MCF 10A (cell line): ENCODE data around the gene ARCN1. TPM values are rescaled to one million over a fixed set of nuclear protein-coding genes. Genes with fewer than 3 reads are reported as not detected.

Source experiments
- BruUV-seq: library from RNA; stranded (reverse); fragments of 400-500 nt; replicated peaks from 2 replicates; lab custom pipeline; 2021; lab: Mats Ljungman, UMichigan
- CTCF ChIA-PET: fragments of 300-600 bp; sonication (Branson Sonifier 250); formaldehyde crosslinking; extraction: SDS; loops from one replicate; lab custom pipeline; 2021; ENCODE audit warnings: antibody characterized with exemption, inconsistent platforms; lab: Yijun Ruan, JAX
- POLR2A ChIA-PET: fragments of 300-600, 350-650 bp; sonication (Branson Sonifier 250); formaldehyde crosslinking; extraction: SDS; loops from one replicate; lab custom pipeline; 2020; ENCODE audit warnings: antibody characterized with exemption, inconsistent platforms; lab: Yijun Ruan, JAX
- DNase-seq: peaks from one replicate; pipeline ENCODE4 v3.0.0-alpha.2; 2018; ENCODE audit not compliant: unreplicated experiment
- H3K27ac Mint-ChIP-seq: one replicate; pipeline ENCODE4 v1.8.0; 2022; ENCODE audit warnings: mild to moderate bottlenecking, low read depth, mixed read lengths; ENCODE audit not compliant: unreplicated experiment
- H3K27me3 Mint-ChIP-seq: one replicate; pipeline ENCODE4 v1.8.0; 2022; ENCODE audit warnings: mixed read lengths; ENCODE audit not compliant: insufficient read depth, unreplicated experiment
- H3K36me3 Mint-ChIP-seq: one replicate; pipeline ENCODE4 v1.8.0; 2022; ENCODE audit warnings: mild to moderate bottlenecking, moderate library complexity, mixed read lengths; ENCODE audit not compliant: insufficient read depth, unreplicated experiment
- H3K4me1 Mint-ChIP-seq: one replicate; pipeline ENCODE4 v1.8.0; 2022; ENCODE audit warnings: mixed read lengths; ENCODE audit not compliant: insufficient read depth, unreplicated experiment
- H3K4me3 Mint-ChIP-seq: one replicate; pipeline ENCODE4 v1.8.0; 2022; ENCODE audit warnings: mild to moderate bottlenecking, moderate library complexity, mixed read lengths; ENCODE audit not compliant: unreplicated experiment
- H3K9me3 Mint-ChIP-seq: one replicate; pipeline ENCODE4 v1.8.0; 2022; ENCODE audit warnings: mixed read lengths; ENCODE audit not compliant: unreplicated experiment
- intact Hi-C: fragments of 100-400 bp; cut with micrococcal nuclease; formaldehyde crosslinking; loops from 2 replicates; pipeline ENCODE4 v1.14.1; 2022
- total RNA-seq: library from RNA; stranded (reverse); gene quantifications from 2 replicates; pipeline ENCODE4 v1.2.3, GENCODE V29; 2022
- TF ChIP-seq, protein P1 (sequence below): fragments of 200-600 bp; IDR thresholded peaks from one replicate; pipeline ENCODE4 v1.8.0; 2022; ENCODE audit warnings: antibody characterized with exemption, mild to moderate bottlenecking; ENCODE audit not compliant: unreplicated experiment

The ARCN1 gene
- total RNA-seq, 1 experiment from 2014 or later = 164 TPM

- peak; percentile 54 for DNase-seq
- TF ChIP-seq, protein P1, sequence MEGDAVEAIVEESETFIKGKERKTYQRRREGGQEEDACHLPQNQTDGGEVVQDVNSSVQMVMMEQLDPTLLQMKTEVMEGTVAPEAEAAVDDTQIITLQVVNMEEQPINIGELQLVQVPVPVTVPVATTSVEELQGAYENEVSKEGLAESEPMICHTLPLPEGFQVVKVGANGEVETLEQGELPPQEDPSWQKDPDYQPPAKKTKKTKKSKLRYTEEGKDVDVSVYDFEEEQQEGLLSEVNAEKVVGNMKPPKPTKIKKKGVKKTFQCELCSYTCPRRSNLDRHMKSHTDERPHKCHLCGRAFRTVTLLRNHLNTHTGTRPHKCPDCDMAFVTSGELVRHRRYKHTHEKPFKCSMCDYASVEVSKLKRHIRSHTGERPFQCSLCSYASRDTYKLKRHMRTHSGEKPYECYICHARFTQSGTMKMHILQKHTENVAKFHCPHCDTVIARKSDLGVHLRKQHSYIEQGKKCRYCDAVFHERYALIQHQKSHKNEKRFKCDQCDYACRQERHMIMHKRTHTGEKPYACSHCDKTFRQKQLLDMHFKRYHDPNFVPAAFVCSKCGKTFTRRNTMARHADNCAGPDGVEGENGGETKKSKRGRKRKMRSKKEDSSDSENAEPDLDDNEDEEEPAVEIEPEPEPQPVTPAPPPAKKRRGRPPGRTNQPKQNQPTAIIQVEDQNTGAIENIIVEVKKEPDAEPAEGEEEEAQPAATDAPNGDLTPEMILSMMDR = peak; percentile 50
- Mint-ChIP-seq H3K27me3 (no peaks in the 10 kb centered on the region), H3K27ac (no peak overlapping the region), H3K9me3 (no peaks in the 10 kb centered on the region), H3K4me1 (peaks cover 9% of the 10 kb centered on the region), H3K36me3 (peaks cover 43% of the 10 kb centered on the region), H3K4me3 (no peak overlapping the region)
- intact Hi-C loops = loop anchor here (1.0 kb wide), 1 partner anchor 33 kb away; the partner anchor contains the start of gene PHLDB1
- no TSS peak for BruUV-seq
- POLR2A ChIA-PET = interaction anchor here (0.6 to 8.7 kb wide), 5 partner anchors 12 to 254 kb away, joined by 3 to 132 read pairs (median 3); no protein-coding TSS in a partner anchor
- CTCF ChIA-PET = interaction anchor here (0.6 to 3.3 kb wide), 18 partner anchors 9 to 1053 kb away, joined by 3 to 39 read pairs (median 4); no protein-coding TSS in a partner anchor
These were observed 68.3 kb downstream of the ARCN1 start for GRCh38 chr11:118640332-118641154.

DNA sequence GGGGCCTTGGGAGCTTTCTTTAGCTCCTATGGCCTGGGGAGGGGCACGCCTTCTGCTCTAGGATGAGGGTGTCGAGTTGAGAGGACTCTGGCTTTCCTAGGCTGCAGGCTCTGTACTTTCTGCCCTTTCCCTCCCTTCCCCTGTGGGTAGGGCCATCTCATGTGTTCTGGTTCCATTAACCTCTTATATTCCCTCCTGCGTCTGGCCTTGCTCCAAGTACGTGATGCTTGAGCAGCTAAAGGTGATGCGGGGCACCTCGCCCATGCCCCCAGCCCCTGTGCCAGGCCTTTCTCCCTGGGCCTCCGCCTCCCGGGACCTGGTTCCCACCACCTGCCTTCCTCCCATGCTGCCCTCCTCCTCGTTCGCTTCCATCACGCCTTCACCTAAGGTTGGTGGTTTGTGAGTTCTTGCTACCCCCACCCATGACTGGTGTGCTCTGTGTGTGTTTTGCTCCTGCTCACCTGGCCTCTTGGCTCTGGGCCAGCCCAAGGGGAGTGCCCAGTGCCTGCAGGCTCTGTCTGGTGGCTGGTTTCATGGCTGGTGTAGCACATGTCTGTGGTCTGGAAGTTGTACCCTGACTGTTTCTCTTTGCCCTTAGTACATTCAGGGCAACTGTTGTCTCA lies 69.3 kb downstream of the ARCN1 start:
- Mint-ChIP-seq H3K27ac (no peak overlapping the region), H3K4me3 (no peak overlapping the region), H3K9me3 (no peaks in the 10 kb centered on the region), H3K36me3 (peaks cover 46% of the 10 kb centered on the region), H3K4me1 (peaks cover 9% of the 10 kb centered on the region), H3K27me3 (no peaks in the 10 kb centered on the region)
- DNase-seq = peak; percentile 55
- TF ChIP-seq, protein P1 = no peak
- intact Hi-C loops = no loop called here
- BruUV-seq = no TSS peak
- ChIA-PET POLR2A (interaction anchor here (0.8 kb wide), 1 partner anchor 14 kb away, joined by 6 read pairs; no protein-coding TSS in a partner anchor), CTCF (interaction anchor here (0.6 to 3.3 kb wide), 9 partner anchors 15 to 1052 kb away, joined by 3 to 39 read pairs (median 4); no protein-coding TSS in a partner anchor)

GRCh38 chr11:118643142-118643994 lies 71.2 kb downstream of the ARCN1 start:
- H3K4me1 Mint-ChIP-seq = peaks cover 9% of the 10 kb centered on the region
- no peaks in the 10 kb centered on the region for H3K9me3 Mint-ChIP-seq
- no peak overlapping the region for H3K4me3 Mint-ChIP-seq
- ChIA-PET POLR2A (no interaction called here), CTCF (interaction anchor here (0.6 to 1.7 kb wide), 8 partner anchors 12 to 957 kb away, joined by 3 to 5 read pairs (median 4); no protein-coding TSS in a partner anchor)
- intact Hi-C loops = no loop called here
- DNase-seq = no peak
- TF ChIP-seq, protein P1 = no peak
- no peaks in the 10 kb centered on the region for H3K27me3 Mint-ChIP-seq
- peaks cover 53% of the 10 kb centered on the region for H3K36me3 Mint-ChIP-seq
- no peak overlapping the region for H3K27ac Mint-ChIP-seq
- no TSS peak for BruUV-seq
